Activated CD4-positive, CD25-positive, alpha-beta regulatory T cell (primary cell): ENCODE measurements around the gene DPH2.

Experiments
- DNase-seq, 4 experiments: peaks; one replicate each; lab custom pipeline; 2025; lab: John Stamatoyannopoulos, UW

The DPH2 gene

DNA sequence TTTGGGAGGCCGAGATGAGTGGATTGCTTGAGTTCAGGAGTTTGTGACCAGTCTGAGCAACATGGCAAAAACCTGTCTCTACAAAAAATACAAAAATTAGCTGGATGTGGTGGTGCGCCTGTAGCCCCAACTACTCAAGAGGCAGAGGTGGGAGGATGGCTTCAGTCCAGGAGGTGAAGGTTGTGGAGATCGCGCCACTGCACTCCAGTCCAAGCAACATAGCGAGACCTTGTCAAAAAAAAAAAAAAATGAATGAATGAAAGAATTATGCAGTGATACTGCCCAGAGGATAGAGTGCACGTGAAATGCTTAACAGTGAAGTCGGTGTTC, 429 bp upstream of the DPH2 start:
- no peak for DNase-seq

DNA sequence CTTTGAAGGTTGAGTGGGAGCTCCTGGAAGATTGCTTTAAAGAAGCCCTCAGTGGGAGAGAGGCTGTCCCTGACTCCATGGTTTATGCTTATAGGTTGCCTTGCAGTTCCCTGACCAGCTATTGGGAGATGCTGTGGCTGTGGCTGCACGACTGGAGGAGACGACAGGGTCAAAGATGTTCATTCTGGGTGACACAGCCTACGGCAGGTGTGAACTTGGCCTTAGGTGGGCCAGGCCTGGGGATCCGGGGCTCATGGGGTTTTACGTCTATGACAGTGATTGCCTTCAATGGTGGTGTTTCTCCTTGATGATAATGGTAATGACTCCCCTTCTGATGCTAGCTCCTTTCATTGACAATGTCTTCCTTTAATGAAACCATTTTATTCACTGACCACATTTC, 692 bp downstream of the DPH2 start:
- no peak for DNase-seq

DNA sequence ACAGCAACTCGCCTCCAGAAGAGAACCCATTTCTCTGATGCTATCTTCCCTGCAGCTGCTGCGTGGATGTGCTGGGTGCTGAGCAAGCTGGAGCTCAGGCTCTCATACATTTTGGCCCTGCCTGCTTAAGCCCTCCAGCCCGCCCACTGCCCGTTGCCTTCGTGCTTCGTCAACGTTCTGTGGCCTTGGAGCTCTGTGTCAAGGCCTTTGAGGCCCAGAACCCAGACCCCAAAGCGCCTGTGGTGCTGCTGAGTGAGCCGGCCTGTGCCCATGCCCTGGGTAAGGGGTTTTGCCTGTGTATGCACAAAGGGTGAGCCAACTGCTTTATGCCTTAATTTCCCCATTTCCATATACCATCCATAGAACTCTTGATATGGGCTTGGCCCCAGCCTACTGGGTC, 1.1 kb downstream of the DPH2 start:
- no peak for DNase-seq

DNA sequence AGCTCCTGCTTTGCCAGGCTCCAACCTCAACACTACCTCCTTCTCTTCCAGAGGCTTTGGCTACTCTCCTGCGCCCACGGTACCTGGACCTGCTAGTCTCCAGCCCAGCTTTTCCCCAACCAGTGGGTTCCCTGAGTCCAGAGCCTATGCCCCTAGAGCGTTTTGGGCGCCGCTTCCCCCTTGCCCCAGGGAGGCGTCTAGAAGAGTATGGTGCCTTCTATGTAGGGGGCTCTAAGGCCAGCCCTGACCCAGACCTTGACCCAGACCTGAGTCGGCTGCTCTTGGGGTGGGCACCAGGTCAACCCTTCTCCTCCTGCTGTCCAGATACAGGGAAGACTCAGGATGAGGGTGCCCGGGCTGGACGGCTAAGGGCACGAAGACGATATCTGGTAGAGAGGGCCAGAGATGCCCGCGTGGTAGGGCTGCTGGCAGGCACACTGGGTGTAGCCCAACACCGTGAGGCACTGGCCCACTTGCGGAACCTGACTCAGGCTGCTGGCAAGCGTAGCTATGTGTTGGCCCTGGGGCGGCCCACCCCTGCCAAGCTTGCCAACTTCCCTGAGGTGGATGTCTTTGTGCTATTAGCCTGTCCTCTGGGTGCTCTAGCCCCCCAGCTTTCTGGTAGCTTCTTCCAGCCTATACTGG, 1.6 kb downstream of the DPH2 start:
- DNase-seq = no peak

- DNase-seq = no peak
Observed at GRCh38 chr1:43973981-43974442, 4.2 kb downstream of the DPH2 start.

- peak; percentile 87 to 92 (median 89) for DNase-seq
Observed at GRCh38 chr1:43974443-43975248, 4.8 kb downstream of the DPH2 start, which contains the start of gene ATP6V0B. ATP6V0B (plus strand) TSS chr1:43974960; CDS start chr1:43975041, 81 bp downstream.

DNA sequence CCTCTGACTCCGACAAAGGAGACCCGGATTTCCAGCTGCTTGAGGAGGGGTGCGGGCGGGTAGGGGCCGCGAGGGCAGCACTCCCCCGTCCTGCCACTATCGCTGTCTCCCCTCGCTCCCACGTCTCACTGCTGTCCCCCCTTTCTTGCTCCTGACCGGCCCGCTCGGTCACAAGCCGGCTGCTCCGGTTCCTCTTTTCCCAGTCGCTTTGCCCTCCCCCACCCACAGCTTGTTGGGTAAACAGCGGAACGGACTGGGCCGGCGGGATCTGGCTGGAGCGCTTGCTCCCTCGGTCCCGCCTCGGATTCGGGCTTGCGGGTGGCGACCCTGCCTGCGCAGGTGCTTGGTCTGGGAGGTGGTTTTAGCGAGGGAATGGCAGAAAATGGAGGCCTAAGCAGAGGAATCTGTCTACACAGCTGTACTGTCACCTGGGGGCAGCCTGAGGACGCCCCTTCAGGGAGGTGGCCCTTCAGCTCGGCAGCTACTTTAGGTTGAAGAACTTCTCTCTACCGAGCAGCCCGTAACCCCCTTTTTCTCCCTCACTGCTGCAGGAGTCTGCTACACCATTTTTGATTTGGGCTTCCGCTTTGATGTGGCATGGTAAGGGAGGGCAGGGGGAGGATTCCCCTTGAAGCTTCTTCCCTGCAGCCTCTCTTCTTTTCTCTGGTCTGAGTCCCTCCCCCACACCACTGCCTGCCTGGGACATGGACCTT, 5.6 kb downstream of the DPH2 start:
- no peak for DNase-seq

- no peak for DNase-seq
Observed at GRCh38 chr1:43976045-43976444, 6.2 kb downstream of the DPH2 start.

DNA sequence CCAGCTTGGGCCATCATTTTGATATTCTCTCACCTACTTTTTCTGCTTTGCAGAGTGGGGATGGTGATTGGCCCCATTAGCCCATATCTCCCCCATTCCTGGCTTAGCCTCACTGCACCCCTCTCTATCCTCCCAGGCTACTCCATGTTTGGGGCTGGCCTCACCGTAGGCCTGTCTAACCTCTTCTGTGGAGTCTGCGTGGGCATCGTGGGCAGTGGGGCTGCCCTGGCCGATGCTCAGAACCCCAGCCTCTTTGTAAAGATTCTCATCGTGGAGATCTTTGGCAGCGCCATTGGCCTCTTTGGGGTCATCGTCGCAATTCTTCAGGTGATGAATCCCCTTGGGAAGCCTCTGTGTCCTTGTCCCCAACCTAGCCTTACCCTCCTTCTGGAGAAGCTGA, 7.1 kb downstream of the DPH2 start:
- no peak for DNase-seq

DNA sequence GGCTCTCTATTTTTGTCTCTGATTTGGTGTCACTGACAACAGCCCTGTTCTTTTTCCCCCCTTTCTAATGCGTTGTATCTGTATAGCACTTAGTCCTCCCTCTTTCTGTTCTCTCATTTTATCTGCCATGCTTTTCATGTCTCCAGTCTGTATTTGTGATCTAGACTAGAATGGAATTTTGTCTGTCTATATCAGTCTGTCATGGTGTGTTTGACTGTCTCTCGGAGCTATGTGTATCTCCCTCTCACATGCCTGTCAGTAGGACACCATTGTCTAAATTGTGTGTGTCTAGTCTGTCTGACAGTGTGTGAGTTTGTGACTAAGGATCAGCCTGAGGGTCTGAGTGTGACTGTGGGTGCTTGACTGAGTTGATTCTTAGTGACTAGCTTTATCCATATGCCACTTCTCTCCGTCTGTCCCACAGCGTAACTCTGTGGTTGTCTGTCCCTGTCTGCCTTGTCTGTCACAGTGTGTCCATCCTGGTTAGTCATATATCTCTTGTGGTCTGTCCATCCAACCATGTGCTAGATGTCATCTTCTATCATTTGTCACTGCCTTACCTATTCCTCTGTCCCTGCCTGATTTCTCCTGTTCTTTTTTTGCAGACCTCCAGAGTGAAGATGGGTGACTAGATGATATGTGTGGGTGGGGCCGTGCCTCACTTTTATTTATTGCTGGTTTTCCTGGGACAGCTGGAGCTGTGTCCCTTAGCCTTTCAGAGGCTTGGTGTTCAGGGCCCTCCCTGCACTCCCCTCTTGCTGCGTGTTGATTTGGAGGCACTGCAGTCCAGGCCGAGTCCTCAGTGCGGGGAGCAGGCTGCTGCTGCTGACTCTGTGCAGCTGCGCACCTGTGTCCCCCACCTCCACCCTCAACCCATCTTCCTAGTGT, 7.8 kb downstream of the DPH2 start:
- DNase-seq = no peak

- DNase-seq = no peak
Observed at GRCh38 chr1:43978264-43978550, 8.4 kb downstream of the DPH2 start.

DNA sequence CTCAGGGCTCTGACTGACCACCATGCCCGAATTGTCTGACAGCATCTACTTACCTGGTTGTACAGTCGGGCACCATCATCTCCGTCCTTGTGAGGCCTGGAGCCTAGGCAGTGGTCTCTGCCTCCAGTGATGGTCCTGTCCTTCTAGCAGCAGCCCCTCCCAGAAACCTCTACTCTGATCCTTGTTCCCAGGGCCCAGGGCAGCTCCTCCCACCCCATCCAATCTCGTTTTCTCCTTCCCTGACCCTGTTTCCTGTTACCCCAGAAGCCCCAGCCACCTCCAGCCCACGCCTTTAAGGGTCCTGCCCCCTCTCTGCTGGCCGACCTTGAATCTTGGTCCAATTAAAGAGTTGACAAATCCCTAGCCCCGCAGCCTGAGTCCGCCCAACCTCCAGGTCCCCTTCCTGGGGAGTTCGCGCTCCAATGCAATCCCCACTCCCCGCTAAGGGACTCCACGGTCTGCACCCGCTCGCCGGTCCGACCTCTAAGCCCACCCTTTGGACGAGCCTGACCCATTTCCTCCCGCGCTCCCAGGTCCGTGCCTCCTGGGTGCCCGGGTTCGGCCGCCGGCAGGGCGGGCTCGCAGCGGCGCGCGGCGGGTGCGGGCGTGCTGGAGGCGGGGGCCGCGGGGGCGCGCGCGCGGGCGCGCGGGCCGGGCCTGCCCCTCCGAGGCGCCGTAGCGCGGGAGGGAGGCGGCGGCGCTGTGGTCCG, 8.9 kb downstream of the DPH2 start, which contains the start of gene B4GALT2:
B4GALT2 (plus strand) TSS at position 660 of the 710 bp plus-strand sequence. CDS start 1,951 bp downstream, outside the sequence.
- no peak for DNase-seq

GRCh38 chr1:43979261-43979527, 9.4 kb downstream of the DPH2 start:
- DNase-seq = no peak

- DNase-seq = no peak
Observed at GRCh38 chr1:43979528-43980254, 9.9 kb downstream of the DPH2 start.

GRCh38 chr1:43980255-43981134, 10.7 kb downstream of the DPH2 start:
- no peak for DNase-seq

DNA sequence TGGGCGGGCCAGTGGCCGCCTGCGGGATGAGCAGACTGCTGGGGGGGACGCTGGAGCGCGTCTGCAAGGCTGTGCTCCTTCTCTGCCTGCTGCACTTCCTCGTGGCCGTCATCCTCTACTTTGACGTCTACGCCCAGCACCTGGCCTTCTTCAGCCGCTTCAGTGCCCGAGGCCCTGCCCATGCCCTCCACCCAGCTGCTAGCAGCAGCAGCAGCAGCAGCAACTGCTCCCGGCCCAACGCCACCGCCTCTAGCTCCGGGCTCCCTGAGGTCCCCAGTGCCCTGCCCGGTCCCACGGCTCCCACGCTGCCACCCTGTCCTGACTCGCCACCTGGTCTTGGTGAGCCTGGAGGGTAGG, 11.3 kb downstream of the DPH2 start:
- no peak for DNase-seq

- DNase-seq = no peak
Observed at GRCh38 chr1:43981636-43982035, 11.8 kb downstream of the DPH2 start.

- no peak for DNase-seq
Observed at GRCh38 chr1:43982241-43982640, 12.4 kb downstream of the DPH2 start.

DNA sequence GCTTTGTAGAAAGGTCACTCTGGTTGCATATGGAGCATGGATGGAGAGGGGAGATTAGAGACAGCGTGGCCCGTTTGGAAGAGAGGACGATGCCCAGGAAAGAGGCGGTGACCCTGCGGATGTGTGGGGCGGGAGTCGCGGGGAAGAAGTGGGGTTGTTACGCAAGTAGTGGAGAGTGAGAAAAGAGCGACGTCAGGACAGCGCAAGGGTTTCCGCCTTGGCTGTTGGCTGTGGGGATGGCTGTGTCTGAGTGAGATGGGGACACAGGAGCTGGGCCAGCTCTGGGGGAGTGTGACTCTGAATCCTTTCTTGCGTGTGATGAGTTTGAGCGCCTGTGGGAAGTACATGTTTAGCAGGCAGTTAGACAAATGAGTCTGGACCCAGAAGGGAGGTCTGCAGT, 13.0 kb downstream of the DPH2 start:
- no peak for DNase-seq
